ENCODE data around the gene CD52. TPM values are rescaled to one million over a fixed set of nuclear protein-coding genes. Genes with fewer than 3 reads are reported as not detected.
A peak's percentile ranks its signal among the peaks of the same experiment; 100 is the strongest.

The CD52 gene
- total RNA-seq, 1 experiment from 2014 or later: 2.8 TPM

DNA sequence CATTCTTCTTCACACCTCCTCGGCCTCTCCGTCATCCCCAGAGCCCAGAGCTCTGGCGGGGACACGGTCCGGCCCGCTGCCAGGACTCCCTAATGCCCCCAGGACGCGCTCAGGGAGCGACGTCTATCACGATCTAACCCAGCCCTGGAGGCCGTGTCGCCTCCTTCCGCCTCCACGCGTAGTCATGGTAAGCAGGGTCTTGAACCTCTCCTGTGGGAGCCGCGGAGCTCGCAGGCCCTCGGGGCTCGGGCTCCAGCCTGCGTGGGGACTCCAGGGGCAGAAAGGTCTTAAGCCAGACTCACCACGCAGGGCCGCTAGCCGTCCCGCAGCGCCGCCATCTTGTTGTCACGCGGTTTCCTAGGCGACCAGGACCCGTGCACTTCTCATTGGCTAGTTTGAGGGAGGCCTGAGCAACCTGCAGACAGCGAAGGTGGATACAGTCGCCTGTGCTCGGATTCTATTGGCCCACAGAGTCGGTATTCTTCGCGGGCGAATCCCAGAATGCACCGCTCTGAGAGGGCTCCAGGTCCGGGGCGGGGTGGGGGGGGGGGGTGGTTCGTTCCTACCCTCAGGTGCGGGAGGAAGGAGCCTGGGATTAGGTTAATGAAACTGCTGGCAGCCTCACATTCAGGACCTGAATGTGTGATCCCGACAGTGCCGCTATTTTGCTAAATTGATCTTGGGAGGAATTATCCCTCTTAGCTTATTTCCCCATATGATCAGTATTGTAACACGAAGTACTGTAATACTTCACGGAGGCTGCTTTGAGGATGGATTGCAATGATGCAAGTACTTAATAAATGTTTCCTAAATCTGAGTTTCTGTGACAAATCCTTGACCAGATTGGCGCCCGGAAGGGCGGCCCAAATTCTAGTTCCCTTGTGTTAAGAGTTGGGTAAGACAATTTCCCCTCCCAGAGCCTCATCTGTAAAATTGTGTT, 11.2 kb upstream of the CD52 start, which contains the start of gene UBXN11 (continued):
- TF ChIP-seq SP1 (CRISPR knock-in tag; conservative IDR thresholded peaks at IDR 0.05): no peak; the same call in 1 of the 2 replicates
- no peak for TF ChIP-seq FOXJ3 (CRISPR knock-in tag; IDR thresholded peaks at IDR 0.05; ENCODE audit: borderline replicate concordance)
- no peak for TF ChIP-seq RORB (CRISPR knock-in tag; IDR thresholded peaks at IDR 0.05)
- no peak for TF ChIP-seq KAT7 (CRISPR knock-in tag; IDR thresholded peaks at IDR 0.05; ENCODE audit: borderline replicate concordance)
- TF ChIP-seq ZNF232 (CRISPR knock-in tag; IDR thresholded peaks at IDR 0.05): no peak
- no peak for TF ChIP-seq TP53 (CRISPR knock-in tag; IDR thresholded peaks at IDR 0.05)
- no peak for TF ChIP-seq NFATC4 (CRISPR knock-in tag; IDR thresholded peaks at IDR 0.05)
- TF ChIP-seq, protein P1, sequence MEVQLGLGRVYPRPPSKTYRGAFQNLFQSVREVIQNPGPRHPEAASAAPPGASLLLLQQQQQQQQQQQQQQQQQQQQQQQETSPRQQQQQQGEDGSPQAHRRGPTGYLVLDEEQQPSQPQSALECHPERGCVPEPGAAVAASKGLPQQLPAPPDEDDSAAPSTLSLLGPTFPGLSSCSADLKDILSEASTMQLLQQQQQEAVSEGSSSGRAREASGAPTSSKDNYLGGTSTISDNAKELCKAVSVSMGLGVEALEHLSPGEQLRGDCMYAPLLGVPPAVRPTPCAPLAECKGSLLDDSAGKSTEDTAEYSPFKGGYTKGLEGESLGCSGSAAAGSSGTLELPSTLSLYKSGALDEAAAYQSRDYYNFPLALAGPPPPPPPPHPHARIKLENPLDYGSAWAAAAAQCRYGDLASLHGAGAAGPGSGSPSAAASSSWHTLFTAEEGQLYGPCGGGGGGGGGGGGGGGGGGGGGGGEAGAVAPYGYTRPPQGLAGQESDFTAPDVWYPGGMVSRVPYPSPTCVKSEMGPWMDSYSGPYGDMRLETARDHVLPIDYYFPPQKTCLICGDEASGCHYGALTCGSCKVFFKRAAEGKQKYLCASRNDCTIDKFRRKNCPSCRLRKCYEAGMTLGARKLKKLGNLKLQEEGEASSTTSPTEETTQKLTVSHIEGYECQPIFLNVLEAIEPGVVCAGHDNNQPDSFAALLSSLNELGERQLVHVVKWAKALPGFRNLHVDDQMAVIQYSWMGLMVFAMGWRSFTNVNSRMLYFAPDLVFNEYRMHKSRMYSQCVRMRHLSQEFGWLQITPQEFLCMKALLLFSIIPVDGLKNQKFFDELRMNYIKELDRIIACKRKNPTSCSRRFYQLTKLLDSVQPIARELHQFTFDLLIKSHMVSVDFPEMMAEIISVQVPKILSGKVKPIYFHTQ (CRISPR knock-in tag; IDR thresholded peaks at IDR 0.05): no peak
- 0 out of 2 replicates have a peak, but pooled peaks have one; percentile 10 for TF ChIP-seq USF1 (CRISPR knock-in tag; IDR thresholded peaks at IDR 0.05)
- TF ChIP-seq MYBL2 (CRISPR knock-in tag; IDR thresholded peaks at IDR 0.05): 0 out of 2 replicates have a peak, but pooled peaks have one; percentile 69
- TF ChIP-seq FOXP1 (CRISPR knock-in tag; IDR thresholded peaks at IDR 0.05; ENCODE audit: borderline replicate concordance): no peak
- TF ChIP-seq, protein P2, sequence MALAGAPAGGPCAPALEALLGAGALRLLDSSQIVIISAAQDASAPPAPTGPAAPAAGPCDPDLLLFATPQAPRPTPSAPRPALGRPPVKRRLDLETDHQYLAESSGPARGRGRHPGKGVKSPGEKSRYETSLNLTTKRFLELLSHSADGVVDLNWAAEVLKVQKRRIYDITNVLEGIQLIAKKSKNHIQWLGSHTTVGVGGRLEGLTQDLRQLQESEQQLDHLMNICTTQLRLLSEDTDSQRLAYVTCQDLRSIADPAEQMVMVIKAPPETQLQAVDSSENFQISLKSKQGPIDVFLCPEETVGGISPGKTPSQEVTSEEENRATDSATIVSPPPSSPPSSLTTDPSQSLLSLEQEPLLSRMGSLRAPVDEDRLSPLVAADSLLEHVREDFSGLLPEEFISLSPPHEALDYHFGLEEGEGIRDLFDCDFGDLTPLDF (CRISPR knock-in tag; IDR thresholded peaks at IDR 0.05): no peak
- TF ChIP-seq NR3C1 (CRISPR knock-in tag; conservative IDR thresholded peaks at IDR 0.05; ENCODE audit: low read depth): no peak
- no peak for TF ChIP-seq GTF2I (CRISPR knock-in tag; conservative IDR thresholded peaks at IDR 0.05)
- TF ChIP-seq CREB1 (CRISPR knock-in tag; IDR thresholded peaks at IDR 0.05): no peak
- TF ChIP-seq, protein P3, sequence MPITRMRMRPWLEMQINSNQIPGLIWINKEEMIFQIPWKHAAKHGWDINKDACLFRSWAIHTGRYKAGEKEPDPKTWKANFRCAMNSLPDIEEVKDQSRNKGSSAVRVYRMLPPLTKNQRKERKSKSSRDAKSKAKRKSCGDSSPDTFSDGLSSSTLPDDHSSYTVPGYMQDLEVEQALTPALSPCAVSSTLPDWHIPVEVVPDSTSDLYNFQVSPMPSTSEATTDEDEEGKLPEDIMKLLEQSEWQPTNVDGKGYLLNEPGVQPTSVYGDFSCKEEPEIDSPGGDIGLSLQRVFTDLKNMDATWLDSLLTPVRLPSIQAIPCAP (CRISPR knock-in tag; IDR thresholded peaks at IDR 0.05): 0 out of 2 replicates have a peak, but pooled peaks have one; percentile 51
- no peak for TF ChIP-seq ATF3 (CRISPR knock-in tag; conservative IDR thresholded peaks at IDR 0.05)
- 0 out of 2 replicates have a peak, but pooled peaks have one; percentile 53 for TF ChIP-seq FOXP4 (CRISPR knock-in tag; IDR thresholded peaks at IDR 0.05)
- TF ChIP-seq, protein P4, sequence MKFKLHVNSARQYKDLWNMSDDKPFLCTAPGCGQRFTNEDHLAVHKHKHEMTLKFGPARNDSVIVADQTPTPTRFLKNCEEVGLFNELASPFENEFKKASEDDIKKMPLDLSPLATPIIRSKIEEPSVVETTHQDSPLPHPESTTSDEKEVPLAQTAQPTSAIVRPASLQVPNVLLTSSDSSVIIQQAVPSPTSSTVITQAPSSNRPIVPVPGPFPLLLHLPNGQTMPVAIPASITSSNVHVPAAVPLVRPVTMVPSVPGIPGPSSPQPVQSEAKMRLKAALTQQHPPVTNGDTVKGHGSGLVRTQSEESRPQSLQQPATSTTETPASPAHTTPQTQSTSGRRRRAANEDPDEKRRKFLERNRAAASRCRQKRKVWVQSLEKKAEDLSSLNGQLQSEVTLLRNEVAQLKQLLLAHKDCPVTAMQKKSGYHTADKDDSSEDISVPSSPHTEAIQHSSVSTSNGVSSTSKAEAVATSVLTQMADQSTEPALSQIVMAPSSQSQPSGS (CRISPR knock-in tag; IDR thresholded peaks at IDR 0.05; ENCODE audit: borderline replicate concordance, low read depth): no peak
- no peak for TF ChIP-seq CDX4 (CRISPR knock-in tag; IDR thresholded peaks at IDR 0.05; ENCODE audit: borderline replicate concordance)
- no peak for TF ChIP-seq ZBTB21 (CRISPR knock-in tag; IDR thresholded peaks at IDR 0.05; ENCODE audit: borderline replicate concordance)

Data from WTC11 (cell line).